Measurements from ENCODE around the gene FNDC3B. TPM values are rescaled to one million over a fixed set of nuclear protein-coding genes. Genes with fewer than 3 reads are reported as not detected.
A peak's percentile ranks its signal among the peaks of the same experiment; 100 is the strongest.

Gene FNDC3B
- total RNA-seq, 1 donor from 2014 or later = 29.0 TPM

DNA sequence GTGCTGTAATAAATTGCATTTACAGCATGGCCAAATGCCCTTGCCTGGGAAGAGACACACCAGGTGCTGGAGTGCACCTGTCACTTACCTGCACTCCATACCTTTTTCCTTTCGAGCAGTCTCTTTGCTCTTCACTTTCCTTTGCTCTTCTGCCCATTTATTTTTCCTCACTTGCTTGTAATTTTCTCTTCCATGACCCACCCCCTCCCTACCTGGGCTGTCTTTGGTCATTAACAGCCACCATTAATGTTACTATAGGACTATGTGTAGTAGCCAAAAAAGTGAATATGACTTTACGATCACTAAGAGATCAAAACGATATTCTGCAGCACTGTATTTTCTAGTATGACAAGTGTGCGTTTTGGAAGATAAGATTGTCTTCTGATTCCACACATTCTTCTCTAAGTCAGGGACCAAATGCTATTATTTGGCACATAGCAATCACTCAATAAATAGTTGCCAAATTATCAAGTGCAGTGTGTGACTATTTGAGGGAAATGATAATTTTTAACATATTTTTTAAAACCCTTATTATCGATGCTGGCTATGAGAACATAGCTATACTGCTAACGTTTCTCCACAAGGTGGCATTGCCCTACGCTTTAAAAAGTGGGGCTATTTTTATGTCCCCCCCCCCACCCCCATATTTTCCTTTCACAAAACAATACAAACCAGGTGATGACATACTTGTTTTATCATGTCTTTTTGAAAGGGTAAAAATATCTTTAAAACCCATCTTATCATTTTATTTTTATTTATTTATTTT lies 294.5 kb downstream of the FNDC3B start:
- Mint-ChIP-seq H3K9me3 (no peaks in the 10 kb centered on the region), H3K4me3 (no peak overlapping the region), H3K36me3 (ENCODE audit: low read depth) (peaks cover 12% of the 10 kb centered on the region), H3K27me3 (ENCODE audit: insufficient read depth) (no peaks in the 10 kb centered on the region), H3K27ac (no peak overlapping the region), H3K4me1 (ENCODE audit: low read depth) (no peaks in the 10 kb centered on the region)
- DNase-seq (ENCODE audit: low spot score) = no peak
- intact Hi-C loops (cut with micrococcal nuclease) = loop anchor here (2.0 to 5.0 kb wide), 3 partner anchors 227 to 341 kb away; partner anchors contain the start of gene FNDC3B

DNA sequence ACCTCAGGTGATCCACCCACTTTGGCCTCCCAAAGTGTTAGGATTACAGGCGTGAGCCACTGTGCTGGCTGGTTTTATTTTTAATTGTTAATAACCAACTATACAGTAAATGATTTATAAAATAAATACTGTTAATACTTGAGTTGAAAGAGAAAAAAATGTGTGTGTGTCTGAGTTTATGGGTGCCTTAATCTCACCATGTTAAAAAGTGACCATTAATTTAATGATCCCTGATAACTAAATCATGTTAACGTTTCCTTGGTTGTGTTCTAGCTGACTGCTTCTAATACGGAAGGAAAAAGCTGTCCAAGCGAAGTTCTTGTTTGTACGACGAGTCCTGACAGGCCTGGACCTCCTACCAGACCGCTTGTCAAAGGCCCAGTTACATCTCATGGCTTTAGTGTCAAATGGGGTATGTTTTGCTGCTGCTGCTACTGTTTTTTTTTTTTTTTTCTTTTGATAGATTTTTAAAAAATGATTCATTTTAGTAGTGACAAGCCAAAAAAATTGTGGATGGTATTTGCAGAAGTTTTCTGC lies 295.4 kb downstream of the FNDC3B start:
- no peak overlapping the region for H3K27ac Mint-ChIP-seq

DNA sequence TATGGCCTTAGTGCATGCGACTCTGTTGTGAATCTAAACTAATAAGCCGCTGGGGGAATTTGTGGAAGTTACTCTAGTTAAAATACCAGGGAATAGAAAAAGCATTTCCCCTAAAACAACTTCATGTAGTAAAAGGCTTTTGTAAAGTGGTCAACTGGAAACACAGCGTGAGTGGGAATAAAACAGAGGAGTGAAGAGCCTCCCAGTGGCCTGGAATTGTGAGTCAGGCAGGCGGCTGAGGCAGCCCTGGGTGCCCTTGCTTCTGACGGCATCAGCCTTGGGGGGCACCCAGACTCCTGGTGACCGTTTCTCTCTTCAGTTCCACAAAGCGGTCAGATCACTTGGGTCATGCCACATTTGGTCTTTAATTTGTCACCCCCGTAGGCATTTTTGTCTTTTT lies 300.5 kb downstream of the FNDC3B start:
- peaks cover 6% of the 10 kb centered on the region for H3K36me3 Mint-ChIP-seq (ENCODE audit: low read depth)
- no peaks in the 10 kb centered on the region for H3K27me3 Mint-ChIP-seq (ENCODE audit: insufficient read depth)
- no peak for DNase-seq (ENCODE audit: low spot score)
- intact Hi-C loops (cut with micrococcal nuclease) = loop anchor here (5.0 to 10.0 kb wide), 5 partner anchors 508 to 1375 kb away; partner anchors contain the start of gene PLD1
- H3K4me3 Mint-ChIP-seq = no peak overlapping the region
- H3K27ac Mint-ChIP-seq = no peak overlapping the region
- no peaks in the 10 kb centered on the region for H3K4me1 Mint-ChIP-seq (ENCODE audit: low read depth)
- H3K9me3 Mint-ChIP-seq = no peaks in the 10 kb centered on the region

More for the DNA sequence above, 295.4 kb downstream of the FNDC3B start:
- no peak for DNase-seq (ENCODE audit: low spot score)
- H3K27me3 Mint-ChIP-seq (ENCODE audit: insufficient read depth) = no peaks in the 10 kb centered on the region
- no peak overlapping the region for H3K4me3 Mint-ChIP-seq
- H3K9me3 Mint-ChIP-seq = no peaks in the 10 kb centered on the region
- intact Hi-C loops (cut with micrococcal nuclease) = loop anchor here (5.0 kb wide), 1 partner anchor 227 kb away; no protein-coding TSS in a partner anchor
- H3K4me1 Mint-ChIP-seq (ENCODE audit: low read depth) = no peaks in the 10 kb centered on the region
- H3K36me3 Mint-ChIP-seq (ENCODE audit: low read depth) = peaks cover 7% of the 10 kb centered on the region

DNA sequence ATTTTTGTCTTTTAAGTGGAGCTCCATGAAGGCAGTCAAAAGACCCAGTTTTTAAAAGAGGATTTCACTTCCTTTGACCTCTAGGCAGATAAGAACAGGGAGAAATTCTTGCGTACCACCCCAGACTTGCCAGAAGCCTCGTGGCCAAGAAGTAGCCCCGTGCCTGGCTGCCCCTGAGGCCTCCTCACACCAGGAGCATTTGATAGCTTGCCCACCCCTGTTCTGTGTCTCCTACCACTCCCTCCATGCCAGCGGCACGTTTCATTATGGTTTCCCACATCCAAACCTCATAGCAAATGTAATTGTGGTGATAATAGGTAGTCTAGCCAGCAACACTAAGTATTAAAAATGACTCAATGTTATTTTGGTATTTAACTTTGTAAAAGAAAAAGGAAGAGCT lies 301.2 kb downstream of the FNDC3B start:
- intact Hi-C loops (cut with micrococcal nuclease) = loop anchor here (5.0 to 10.0 kb wide), 5 partner anchors 508 to 1376 kb away; partner anchors contain the start of gene PLD1
- H3K27me3 Mint-ChIP-seq (ENCODE audit: insufficient read depth) = no peaks in the 10 kb centered on the region
- no peaks in the 10 kb centered on the region for H3K9me3 Mint-ChIP-seq
- DNase-seq (ENCODE audit: low spot score) = no peak
- H3K36me3 Mint-ChIP-seq (ENCODE audit: low read depth) = peaks cover 10% of the 10 kb centered on the region
- H3K27ac Mint-ChIP-seq = no peak overlapping the region
- no peak overlapping the region for H3K4me3 Mint-ChIP-seq
- no peaks in the 10 kb centered on the region for H3K4me1 Mint-ChIP-seq (ENCODE audit: low read depth)

DNA sequence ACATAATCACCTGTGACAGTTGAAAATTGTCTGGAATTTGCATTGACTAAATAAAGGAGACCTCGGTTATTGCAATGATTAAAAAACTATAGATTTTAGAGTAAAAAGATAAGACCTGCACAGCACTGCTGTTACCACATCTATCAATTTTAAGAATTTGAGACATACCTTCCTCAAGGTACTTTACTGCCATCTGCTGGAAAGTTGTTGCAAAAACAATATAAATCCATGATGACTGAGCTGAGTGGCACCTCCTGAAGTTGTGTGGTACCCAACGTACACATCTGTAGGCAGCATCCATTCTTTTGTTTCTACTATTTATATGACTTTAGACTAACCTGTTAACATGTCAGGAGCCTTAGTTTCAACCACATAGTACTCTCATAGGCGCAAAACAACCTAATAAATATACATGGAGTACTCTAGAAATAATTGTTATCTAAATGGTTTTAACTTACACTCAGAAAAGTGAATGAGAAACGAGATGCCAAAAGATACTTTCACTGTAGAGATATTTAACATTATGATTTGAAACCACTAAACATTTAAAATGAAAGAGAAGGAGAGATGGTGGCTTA lies 302.2 kb downstream of the FNDC3B start:
- Mint-ChIP-seq H3K27me3 (ENCODE audit: insufficient read depth) (no peaks in the 10 kb centered on the region), H3K4me3 (no peak overlapping the region), H3K36me3 (ENCODE audit: low read depth) (peaks cover 11% of the 10 kb centered on the region), H3K9me3 (no peaks in the 10 kb centered on the region), H3K4me1 (ENCODE audit: low read depth) (no peaks in the 10 kb centered on the region), H3K27ac (no peak overlapping the region)
- intact Hi-C loops (cut with micrococcal nuclease) = loop anchor here (1.0 to 10.0 kb wide), 8 partner anchors 306 to 1377 kb away; partner anchors contain the start of gene PLD1
- peak; percentile 13 for DNase-seq (ENCODE audit: low spot score)

DNA sequence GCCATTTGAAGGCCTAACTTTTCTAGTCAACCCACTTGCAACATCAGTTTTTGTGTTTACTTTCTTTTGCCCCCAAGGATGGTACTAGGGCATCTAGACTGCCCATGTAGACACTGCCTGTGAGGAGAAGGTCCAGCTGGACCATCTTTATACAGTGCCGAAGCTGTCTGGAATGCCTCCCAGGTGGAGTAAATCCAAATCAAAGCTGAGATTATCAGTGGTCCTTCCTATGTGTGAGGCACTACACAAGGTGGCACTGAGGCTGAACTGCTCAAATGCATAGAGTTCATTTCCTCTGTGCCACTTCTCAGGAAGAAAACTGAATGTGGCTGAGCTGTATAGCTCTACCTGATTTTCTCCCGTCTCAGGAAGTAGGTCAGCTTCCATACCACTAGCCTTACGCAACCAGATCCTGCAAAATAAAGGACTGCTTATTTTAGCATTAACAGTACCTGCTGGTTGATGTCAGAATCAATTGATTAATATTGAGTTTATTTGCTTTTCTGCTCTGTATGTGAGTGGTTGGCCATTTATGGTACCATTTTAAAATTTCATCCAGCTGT lies 302.8 kb downstream of the FNDC3B start:
- Mint-ChIP-seq H3K4me3 (no peak overlapping the region), H3K36me3 (ENCODE audit: low read depth) (peaks cover 14% of the 10 kb centered on the region), H3K4me1 (ENCODE audit: low read depth) (no peaks in the 10 kb centered on the region), H3K27ac (no peak overlapping the region), H3K27me3 (ENCODE audit: insufficient read depth) (no peaks in the 10 kb centered on the region), H3K9me3 (no peaks in the 10 kb centered on the region)
- intact Hi-C loops (cut with micrococcal nuclease) = loop anchor here (5.0 to 10.0 kb wide), 5 partner anchors 510 to 1377 kb away; partner anchors contain the start of gene PLD1
- DNase-seq (ENCODE audit: low spot score) = no peak

DNA sequence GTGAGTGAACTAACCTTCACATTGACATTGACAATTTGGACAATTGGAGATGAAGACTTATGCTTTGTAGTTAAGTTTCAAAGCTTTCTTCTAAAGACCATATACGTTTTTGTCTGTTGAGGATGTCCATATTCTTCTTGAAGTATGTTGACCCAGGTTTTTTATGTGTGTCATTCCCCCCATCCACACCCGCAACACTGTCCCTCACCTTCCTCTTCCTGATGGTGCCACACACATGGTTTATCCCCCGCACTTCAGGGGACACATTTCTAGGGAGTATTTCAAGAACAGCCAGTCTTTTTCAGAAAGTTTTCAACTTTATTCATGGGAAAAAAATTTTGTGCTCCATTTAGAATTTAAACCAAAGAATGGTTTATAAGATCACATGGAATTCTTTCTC lies 303.7 kb downstream of the FNDC3B start:
- Mint-ChIP-seq H3K36me3 (ENCODE audit: low read depth) (peaks cover 17% of the 10 kb centered on the region), H3K27ac (no peak overlapping the region), H3K9me3 (no peaks in the 10 kb centered on the region), H3K4me1 (ENCODE audit: low read depth) (peaks cover 3% of the 10 kb centered on the region), H3K4me3 (no peak overlapping the region), H3K27me3 (ENCODE audit: insufficient read depth) (no peaks in the 10 kb centered on the region)
- intact Hi-C loops (cut with micrococcal nuclease) = loop anchor here (5.0 to 10.0 kb wide), 5 partner anchors 511 to 1378 kb away; partner anchors contain the start of gene PLD1
- DNase-seq (ENCODE audit: low spot score) = no peak

DNA sequence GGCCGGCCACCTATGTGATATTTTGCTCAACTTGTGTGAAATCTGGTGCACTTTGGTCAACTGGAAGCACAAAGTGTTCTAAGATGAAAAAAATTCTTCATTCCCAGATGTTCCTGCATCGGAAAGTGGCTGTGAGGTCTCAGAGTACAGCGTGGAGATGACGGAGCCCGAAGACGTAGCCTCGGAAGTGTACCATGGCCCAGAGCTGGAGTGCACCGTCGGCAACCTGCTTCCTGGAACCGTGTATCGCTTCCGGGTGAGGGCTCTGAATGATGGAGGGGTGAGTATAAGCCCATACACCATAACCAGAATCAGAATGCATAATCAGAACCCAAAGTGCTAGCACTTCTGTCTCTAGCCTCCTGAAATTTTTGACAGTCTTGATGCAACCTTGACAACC lies 304.6 kb downstream of the FNDC3B start:
- H3K36me3 Mint-ChIP-seq (ENCODE audit: low read depth) = peaks cover 23% of the 10 kb centered on the region
- no peak for DNase-seq (ENCODE audit: low spot score)
- no peak overlapping the region for H3K4me3 Mint-ChIP-seq
- peaks cover 7% of the 10 kb centered on the region for H3K4me1 Mint-ChIP-seq (ENCODE audit: low read depth)
- intact Hi-C loops (cut with micrococcal nuclease) = loop anchor here (5.0 to 10.0 kb wide), 5 partner anchors 512 to 1379 kb away; partner anchors contain the start of gene PLD1
- H3K27me3 Mint-ChIP-seq (ENCODE audit: insufficient read depth) = no peaks in the 10 kb centered on the region
- no peaks in the 10 kb centered on the region for H3K9me3 Mint-ChIP-seq
- H3K27ac Mint-ChIP-seq = no peak overlapping the region

DNA sequence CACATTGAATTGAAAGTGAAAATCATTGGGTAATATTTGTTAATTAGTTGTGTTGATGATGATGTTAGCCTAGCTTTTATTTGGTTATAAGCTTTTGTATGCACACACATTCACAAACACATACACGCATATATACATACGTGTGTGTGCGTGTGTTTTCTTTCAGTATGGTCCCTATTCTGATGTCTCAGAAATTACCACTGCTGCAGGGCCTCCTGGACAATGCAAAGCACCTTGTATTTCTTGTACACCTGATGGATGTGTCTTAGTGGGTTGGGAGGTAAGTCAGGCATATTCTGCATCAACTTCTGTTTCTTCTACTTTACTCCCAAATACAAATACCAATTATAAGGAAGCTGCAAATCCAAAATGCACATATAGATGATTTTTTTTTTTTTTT lies 306.8 kb downstream of the FNDC3B start:
- intact Hi-C loops (cut with micrococcal nuclease) = loop anchor here (10.0 kb wide), 1 partner anchor 1381 kb away; no protein-coding TSS in a partner anchor
- Mint-ChIP-seq H3K9me3 (no peaks in the 10 kb centered on the region), H3K36me3 (ENCODE audit: low read depth) (peaks cover 23% of the 10 kb centered on the region)

DNA sequence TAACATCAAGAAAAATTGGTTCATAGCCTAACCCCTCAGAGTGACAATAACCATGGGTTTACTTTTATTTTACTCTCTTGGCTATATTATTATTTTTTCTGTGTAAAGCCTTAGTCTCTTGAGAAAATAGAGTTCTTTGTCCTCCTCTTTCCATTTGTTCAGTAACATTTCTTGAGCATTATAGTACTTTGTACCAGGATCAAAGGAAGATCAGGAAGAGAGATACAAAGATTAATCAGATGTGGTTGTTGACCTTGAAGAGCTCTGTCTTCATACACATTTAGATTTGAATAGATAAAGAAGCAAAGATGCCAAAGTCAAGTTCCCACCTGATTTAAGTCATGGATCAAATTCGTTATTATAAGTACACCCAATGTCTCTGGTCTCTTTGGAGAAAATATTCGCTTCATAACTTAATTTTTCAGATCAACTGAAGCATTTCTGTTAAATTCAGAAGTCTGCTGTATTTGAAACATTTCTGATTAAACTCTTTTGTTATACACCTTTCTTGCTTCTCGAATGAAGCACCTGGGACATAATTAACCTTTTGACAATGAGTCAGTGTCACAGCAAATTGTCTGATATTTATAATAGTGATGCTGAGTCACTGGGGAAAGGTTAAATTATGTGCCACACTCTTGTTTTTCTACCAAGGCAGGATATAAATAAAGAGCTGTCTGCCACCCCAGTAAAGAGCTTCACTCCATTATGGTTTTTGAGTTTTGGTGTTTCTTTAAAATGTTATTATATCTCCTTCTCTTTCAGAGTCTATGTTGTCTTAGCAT lies 308.7 kb downstream of the FNDC3B start:
- H3K4me3 Mint-ChIP-seq = no peak overlapping the region
- no peak for DNase-seq (ENCODE audit: low spot score)
- no peaks in the 10 kb centered on the region for H3K9me3 Mint-ChIP-seq
- peaks cover 12% of the 10 kb centered on the region for H3K4me1 Mint-ChIP-seq (ENCODE audit: low read depth)
- H3K27me3 Mint-ChIP-seq (ENCODE audit: insufficient read depth) = no peaks in the 10 kb centered on the region
- intact Hi-C loops (cut with micrococcal nuclease) = loop anchor here (10.0 kb wide), 1 partner anchor 1383 kb away; no protein-coding TSS in a partner anchor
- H3K27ac Mint-ChIP-seq = no peak overlapping the region
- H3K36me3 Mint-ChIP-seq (ENCODE audit: low read depth) = peaks cover 31% of the 10 kb centered on the region

More for the DNA sequence above, 306.8 kb downstream of the FNDC3B start:
- Mint-ChIP-seq H3K4me1 (ENCODE audit: low read depth) (peaks cover 11% of the 10 kb centered on the region), H3K4me3 (no peak overlapping the region), H3K27ac (no peak overlapping the region), H3K27me3 (ENCODE audit: insufficient read depth) (no peaks in the 10 kb centered on the region)
- no peak for DNase-seq (ENCODE audit: low spot score)

DNA sequence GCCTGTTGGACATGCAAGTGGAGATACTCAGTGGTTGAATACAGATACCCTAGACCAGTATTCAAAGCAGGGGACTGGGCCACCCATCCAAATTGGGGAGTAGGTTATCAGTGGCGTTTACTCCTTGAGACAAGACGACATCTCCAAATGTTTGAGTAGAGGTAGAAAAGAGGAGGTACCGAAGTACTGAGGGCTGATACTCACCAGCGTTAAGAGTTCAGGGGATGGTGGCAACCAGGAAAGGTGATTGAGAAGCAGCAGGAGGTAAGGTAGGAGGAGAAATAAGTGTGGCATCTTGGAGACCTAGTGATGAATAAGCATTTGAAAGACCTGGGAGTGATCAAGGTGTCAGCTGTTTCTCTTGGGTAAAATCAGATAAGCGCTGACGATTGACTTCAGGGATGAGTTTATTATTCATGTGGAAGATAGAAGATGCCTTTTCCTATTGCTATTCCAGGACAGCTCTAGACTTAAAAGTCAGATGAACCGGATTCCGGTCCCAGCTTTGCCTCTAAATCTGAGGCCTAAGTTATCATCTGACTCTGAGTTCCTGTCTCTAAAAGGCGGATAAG lies 312.6 kb downstream of the FNDC3B start:
- Mint-ChIP-seq H3K36me3 (ENCODE audit: low read depth) (peaks cover 24% of the 10 kb centered on the region), H3K4me3 (no peak overlapping the region), H3K4me1 (ENCODE audit: low read depth) (peaks cover 12% of the 10 kb centered on the region), H3K27ac (no peak overlapping the region), H3K9me3 (no peaks in the 10 kb centered on the region), H3K27me3 (ENCODE audit: insufficient read depth) (no peaks in the 10 kb centered on the region)
- intact Hi-C loops (cut with micrococcal nuclease) = no loop called here
- DNase-seq (ENCODE audit: low spot score) = no peak

DNA sequence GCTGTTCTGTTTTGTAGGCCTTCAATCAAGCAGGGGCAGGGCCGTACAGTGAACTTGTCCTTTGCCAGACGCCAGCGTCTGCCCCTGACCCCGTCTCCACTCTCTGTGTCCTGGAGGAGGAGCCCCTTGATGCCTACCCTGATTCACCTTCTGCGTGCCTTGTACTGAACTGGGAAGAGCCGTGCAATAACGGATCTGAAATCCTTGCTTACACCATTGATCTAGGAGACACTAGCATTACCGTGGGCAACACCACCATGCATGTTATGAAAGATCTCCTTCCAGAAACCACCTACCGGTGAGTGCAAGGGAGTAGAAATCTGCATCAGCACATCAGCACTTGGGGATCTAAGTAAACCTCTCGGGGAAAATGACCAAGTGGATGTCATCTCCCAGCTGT lies 313.4 kb downstream of the FNDC3B start:
- intact Hi-C loops (cut with micrococcal nuclease) = no loop called here
- Mint-ChIP-seq H3K4me1 (ENCODE audit: low read depth) (peaks cover 12% of the 10 kb centered on the region), H3K9me3 (no peaks in the 10 kb centered on the region), H3K36me3 (ENCODE audit: low read depth) (peaks cover 18% of the 10 kb centered on the region), H3K27me3 (ENCODE audit: insufficient read depth) (no peaks in the 10 kb centered on the region), H3K4me3 (no peak overlapping the region), H3K27ac (no peak overlapping the region)
- DNase-seq (ENCODE audit: low spot score) = no peak

All from activated T-helper 1 cell treated with anti-CD3 and anti-CD28 coated beads, Interleukin-12 subunit alpha, Interleukin-12 subunit beta, Interleukin-2, Interleukin-4 antibody, amounts not matched to agents 30 ng/mL and 10 ng/mL and 1 ng/mL, durations not matched to agents 14 hours and 24 hours and 36 hours (primary cell).